ENCODE data around the gene ABHD8.

The ABHD8 gene

GRCh38 chr19:17340871-17341357 lies 37.7 kb upstream of the ABHD8 start:
- TF ChIP-seq EZH2 (optimal IDR thresholded peaks at IDR 0.05; ENCODE audit: low read depth, low read length) = no peak
- no peak for TF ChIP-seq EZH2phosphoT487 (IDR thresholded peaks at IDR 0.05; ENCODE audit: low read length)
- no peak for TF ChIP-seq CTCF (IDR thresholded peaks at IDR 0.05; ENCODE audit: low read length)
- Histone ChIP-seq H3K79me2 (ENCODE audit: low read length) (peaks cover 12% of the 10 kb centered on the region), H3K9me3 (replicated peaks; ENCODE audit: insufficient read depth, low read length) (no peaks in the 10 kb centered on the region), H3K9ac (ENCODE audit: low read length) (no peak overlapping the region), H3K9me2 (replicated peaks; ENCODE audit: insufficient read depth, low read length) (no peaks in the 10 kb centered on the region), H3F3A (ENCODE audit: insufficient read depth, low read length) (peaks cover 11% of the 10 kb centered on the region), H4K20me1 (ENCODE audit: insufficient read depth, low read length) (no peaks in the 10 kb centered on the region), H3K4me1 (ENCODE audit: low read length) (peaks cover 6% of the 10 kb centered on the region), H3K4me2 (ENCODE audit: low read depth, low read length) (no peak overlapping the region), H2AFZ (ENCODE audit: low read length) (no peak overlapping the region), H3K27ac (ENCODE audit: low read length) (no peak overlapping the region), H3K27me3 (replicated peaks; ENCODE audit: insufficient read depth, low read length) (no peaks in the 10 kb centered on the region), H3K36me3 (replicated peaks; ENCODE audit: insufficient read depth, low read length) (no peaks in the 10 kb centered on the region), H3K4me3 (ENCODE audit: low read length) (no peak overlapping the region)
- DNase-seq = no peak

- Histone ChIP-seq H3K4me1 (ENCODE audit: low read length) (peaks cover 6% of the 10 kb centered on the region), H3K36me3 (replicated peaks; ENCODE audit: insufficient read depth, low read length) (no peaks in the 10 kb centered on the region), H3K4me2 (ENCODE audit: low read depth, low read length) (no peak overlapping the region), H4K20me1 (ENCODE audit: insufficient read depth, low read length) (no peaks in the 10 kb centered on the region), H3K27ac (ENCODE audit: low read length) (no peak overlapping the region), H3K4me3 (ENCODE audit: low read length) (no peak overlapping the region), H3K9me3 (replicated peaks; ENCODE audit: insufficient read depth, low read length) (no peaks in the 10 kb centered on the region), H2AFZ (ENCODE audit: low read length) (no peak overlapping the region), H3K27me3 (replicated peaks; ENCODE audit: insufficient read depth, low read length) (no peaks in the 10 kb centered on the region), H3K9ac (ENCODE audit: low read length) (no peak overlapping the region), H3K79me2 (ENCODE audit: low read length) (peaks cover 12% of the 10 kb centered on the region), H3F3A (ENCODE audit: insufficient read depth, low read length) (peaks cover 11% of the 10 kb centered on the region), H3K9me2 (replicated peaks; ENCODE audit: insufficient read depth, low read length) (no peaks in the 10 kb centered on the region)
- no peak for DNase-seq
- no peak for TF ChIP-seq EZH2 (optimal IDR thresholded peaks at IDR 0.05; ENCODE audit: low read depth, low read length)
- TF ChIP-seq CTCF (IDR thresholded peaks at IDR 0.05; ENCODE audit: low read length) = no peak
Measured at GRCh38 chr19:17340302-17340870, 37.2 kb upstream of the ABHD8 start.

GRCh38 chr19:17339088-17339741 lies 36.0 kb upstream of the ABHD8 start:
- no peaks in the 10 kb centered on the region for H3K9me2 ChIP-seq (replicated peaks; ENCODE audit: insufficient read depth, low read length)
- H3K36me3 ChIP-seq (replicated peaks; ENCODE audit: insufficient read depth, low read length) = no peaks in the 10 kb centered on the region
- H3K4me3 ChIP-seq (ENCODE audit: low read length) = no peak overlapping the region
- H3K4me1 ChIP-seq (ENCODE audit: low read length) = peaks cover 6% of the 10 kb centered on the region
- H3K79me2 ChIP-seq (ENCODE audit: low read length) = peaks cover 12% of the 10 kb centered on the region
- DNase-seq = no peak
- H3K9ac ChIP-seq (ENCODE audit: low read length) = no peak overlapping the region
- H3F3A ChIP-seq (ENCODE audit: insufficient read depth, low read length) = peaks cover 13% of the 10 kb centered on the region
- TF ChIP-seq EZH2 (optimal IDR thresholded peaks at IDR 0.05; ENCODE audit: low read depth, low read length) = no peak
- no peak overlapping the region for H2AFZ ChIP-seq (ENCODE audit: low read length)
- H3K4me2 ChIP-seq (ENCODE audit: low read depth, low read length) = no peak overlapping the region
- H3K9me3 ChIP-seq (replicated peaks; ENCODE audit: insufficient read depth, low read length) = no peaks in the 10 kb centered on the region
- H3K27me3 ChIP-seq (replicated peaks; ENCODE audit: insufficient read depth, low read length) = no peaks in the 10 kb centered on the region
- H4K20me1 ChIP-seq (ENCODE audit: insufficient read depth, low read length) = no peaks in the 10 kb centered on the region
- H3K27ac ChIP-seq (ENCODE audit: low read length) = no peak overlapping the region
